H7 (cell line): ENCODE measurements around the gene ABLIM1. TPM values are rescaled to one million over a fixed set of nuclear protein-coding genes. Genes with fewer than 3 reads are reported as not detected.

Experiments used
- DNase-seq: peaks from one replicate; pipeline ENCODE4 v3.0.0; 2012
- H3K27me3 ChIP-seq: 2 replicates; pipeline ENCODE4 v1.6.0; 2011; ENCODE audit warnings: mild to moderate bottlenecking, low read length; ENCODE audit not compliant: control insufficient read depth, insufficient read depth
- H3K36me3 ChIP-seq: replicated peaks from 2 replicates; pipeline ENCODE4 v1.5.1; 2011; ENCODE audit warnings: low read length; ENCODE audit not compliant: control insufficient read depth, insufficient read depth
- H3K4me3 ChIP-seq: 2 replicates; pipeline ENCODE4 v1.5.1; 2011; ENCODE audit warnings: low read depth, mild to moderate bottlenecking, control low read depth, low read length, moderate library complexity; ENCODE audit not compliant: insufficient read depth
- total RNA-seq: library from RNA; depleted of rRNA; stranded (reverse); fragments of >200 nt; shearing (Covaris generic); gene quantifications from 2 replicates; pipeline ENCODE4 v1.2.3, GENCODE V29; 2014

ABLIM1 gene
- total RNA-seq, 1 experiment from 2014 or later, result 29.5 TPM

DNA sequence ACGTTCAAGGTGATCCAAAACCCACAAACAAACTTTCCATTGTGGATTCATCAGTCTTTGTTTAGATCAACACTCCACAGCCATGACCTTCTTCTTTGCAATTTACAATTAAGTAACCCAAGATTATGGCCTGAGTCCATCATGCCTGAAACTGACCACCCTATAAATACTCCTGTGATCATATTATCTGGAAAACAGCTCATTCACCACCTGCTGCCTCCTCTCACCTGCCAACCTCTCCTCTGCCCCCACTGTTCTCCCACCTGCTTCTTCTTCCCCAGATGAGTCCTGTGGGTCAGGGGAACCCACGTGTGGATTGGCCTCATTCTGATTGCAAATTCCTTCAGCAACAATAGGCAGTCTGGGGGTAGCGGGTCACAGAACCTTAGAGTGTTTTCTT, 81.4 kb downstream of the ABLIM1 start:
- no peak overlapping the region for H3K4me3 ChIP-seq
- no peaks in the 10 kb centered on the region for H3K27me3 ChIP-seq
- no peaks in the 10 kb centered on the region for H3K36me3 ChIP-seq
- DNase-seq, result no peak

GRCh38 chr10:114576132-114576487, 82.0 kb downstream of the ABLIM1 start:
- DNase-seq, result no peak
- H3K36me3 ChIP-seq, result no peaks in the 10 kb centered on the region
- no peak overlapping the region for H3K4me3 ChIP-seq
- no peaks in the 10 kb centered on the region for H3K27me3 ChIP-seq

GRCh38 chr10:114575417-114576131, 82.5 kb downstream of the ABLIM1 start:
- no peaks in the 10 kb centered on the region for H3K27me3 ChIP-seq
- H3K4me3 ChIP-seq, result no peak overlapping the region
- H3K36me3 ChIP-seq, result no peaks in the 10 kb centered on the region
- no peak for DNase-seq

- no peak for DNase-seq
- Histone ChIP-seq H3K36me3 (no peaks in the 10 kb centered on the region), H3K4me3 (no peak overlapping the region), H3K27me3 (no peaks in the 10 kb centered on the region)
Observed at GRCh38 chr10:114573330-114574045, 84.6 kb downstream of the ABLIM1 start.

DNA sequence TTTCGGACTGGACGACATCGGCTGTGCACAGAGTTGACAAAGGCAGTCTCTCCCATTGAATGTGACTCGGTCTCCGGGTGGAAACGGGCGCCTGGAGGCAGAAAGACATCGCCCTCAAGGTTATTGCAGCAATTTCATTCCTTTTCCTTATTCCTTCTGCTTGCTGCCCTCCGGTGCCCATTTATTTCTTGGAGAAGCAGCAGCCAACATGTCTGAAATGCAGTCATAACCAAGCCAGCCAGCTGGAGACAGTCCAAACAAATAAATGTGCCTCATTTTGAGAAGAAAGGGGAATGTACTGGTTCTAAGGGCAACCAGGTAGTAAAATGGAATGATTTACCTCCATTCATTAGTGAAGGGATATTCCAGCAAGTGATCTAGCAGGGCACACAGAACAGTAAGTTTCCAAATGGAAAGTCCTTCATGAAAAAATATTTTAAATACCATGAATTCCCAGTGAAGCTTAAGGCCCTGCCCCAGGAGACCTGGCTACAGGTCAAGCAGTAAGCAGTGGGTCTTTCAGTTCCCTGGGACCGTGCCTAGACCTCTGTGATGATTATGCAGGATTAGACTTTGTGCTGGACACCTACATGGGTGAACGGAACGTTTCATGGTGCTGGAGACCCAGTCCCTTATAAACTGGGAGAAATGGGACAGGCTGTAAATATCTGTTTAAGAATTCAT, 86.6 kb downstream of the ABLIM1 start:
- no peaks in the 10 kb centered on the region for H3K27me3 ChIP-seq
- no peak overlapping the region for H3K4me3 ChIP-seq
- no peaks in the 10 kb centered on the region for H3K36me3 ChIP-seq
- DNase-seq, result no peak

GRCh38 chr10:114566064-114566463, 92.0 kb downstream of the ABLIM1 start:
- DNase-seq, result no peak
- no peak overlapping the region for H3K4me3 ChIP-seq

GRCh38 chr10:114565066-114565465, 93.0 kb downstream of the ABLIM1 start:
- Histone ChIP-seq H3K36me3 (no peaks in the 10 kb centered on the region), H3K27me3 (no peaks in the 10 kb centered on the region), H3K4me3 (no peak overlapping the region)
- no peak for DNase-seq

More at GRCh38 chr10:114566064-114566463, 92.0 kb downstream of the ABLIM1 start:
- Histone ChIP-seq H3K36me3 (no peaks in the 10 kb centered on the region), H3K27me3 (no peaks in the 10 kb centered on the region)

DNA sequence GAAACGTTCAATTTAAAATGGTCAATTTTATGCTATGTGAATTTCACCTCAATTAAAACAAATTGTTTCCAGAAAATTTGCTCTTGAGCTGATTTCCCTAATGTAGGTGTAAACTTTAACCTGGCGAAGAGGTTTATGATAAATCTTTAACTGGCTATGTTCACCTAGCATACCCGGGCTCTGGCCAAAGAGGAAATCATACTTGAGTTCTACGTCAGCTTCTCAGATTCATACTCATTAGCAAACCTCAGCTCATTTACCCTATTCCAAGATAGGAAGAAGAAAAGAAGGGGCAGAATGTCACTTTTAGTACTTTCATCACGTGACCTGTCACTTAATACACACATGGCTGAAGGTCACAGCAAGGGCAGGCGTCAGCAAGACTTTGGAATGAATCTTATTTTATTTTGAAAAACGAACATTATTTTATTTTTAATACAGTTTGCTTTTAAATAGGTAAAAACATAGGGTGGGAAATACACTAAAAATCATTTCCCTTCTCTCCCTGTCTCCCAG, 97.0 kb downstream of the ABLIM1 start:
- H3K27me3 ChIP-seq, result no peaks in the 10 kb centered on the region
- DNase-seq, result no peak
- no peak overlapping the region for H3K4me3 ChIP-seq
- H3K36me3 ChIP-seq, result no peaks in the 10 kb centered on the region

GRCh38 chr10:114560144-114560543, 97.9 kb downstream of the ABLIM1 start:
- Histone ChIP-seq H3K4me3 (no peak overlapping the region), H3K36me3 (no peaks in the 10 kb centered on the region), H3K27me3 (no peaks in the 10 kb centered on the region)
- DNase-seq, result no peak

- Histone ChIP-seq H3K36me3 (no peaks in the 10 kb centered on the region), H3K4me3 (no peak overlapping the region), H3K27me3 (no peaks in the 10 kb centered on the region)
- DNase-seq, result no peak
Observed at GRCh38 chr10:114559636-114560035, 98.4 kb downstream of the ABLIM1 start.

DNA sequence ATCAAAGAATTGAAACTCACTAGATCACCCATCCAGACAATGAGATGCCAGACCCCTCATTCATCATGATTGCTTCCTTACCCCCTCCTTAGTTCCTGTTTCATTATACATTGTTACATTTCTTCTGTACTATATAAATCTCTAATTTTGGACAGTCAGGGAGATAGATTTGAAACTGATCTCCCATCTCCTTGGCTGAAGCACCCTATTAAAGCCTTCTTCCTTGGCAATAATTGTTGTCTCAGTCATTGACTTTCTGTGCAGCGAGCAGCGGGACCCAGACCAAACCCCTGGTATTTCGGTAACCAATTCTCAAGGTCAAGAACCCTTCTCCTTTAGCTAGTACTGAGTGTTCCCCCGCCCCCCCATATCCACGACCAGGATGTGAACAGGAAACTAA, 100.2 kb downstream of the ABLIM1 start:
- H3K27me3 ChIP-seq, result no peaks in the 10 kb centered on the region
- H3K4me3 ChIP-seq, result no peak overlapping the region
- DNase-seq, result no peak
- H3K36me3 ChIP-seq, result no peaks in the 10 kb centered on the region

DNA sequence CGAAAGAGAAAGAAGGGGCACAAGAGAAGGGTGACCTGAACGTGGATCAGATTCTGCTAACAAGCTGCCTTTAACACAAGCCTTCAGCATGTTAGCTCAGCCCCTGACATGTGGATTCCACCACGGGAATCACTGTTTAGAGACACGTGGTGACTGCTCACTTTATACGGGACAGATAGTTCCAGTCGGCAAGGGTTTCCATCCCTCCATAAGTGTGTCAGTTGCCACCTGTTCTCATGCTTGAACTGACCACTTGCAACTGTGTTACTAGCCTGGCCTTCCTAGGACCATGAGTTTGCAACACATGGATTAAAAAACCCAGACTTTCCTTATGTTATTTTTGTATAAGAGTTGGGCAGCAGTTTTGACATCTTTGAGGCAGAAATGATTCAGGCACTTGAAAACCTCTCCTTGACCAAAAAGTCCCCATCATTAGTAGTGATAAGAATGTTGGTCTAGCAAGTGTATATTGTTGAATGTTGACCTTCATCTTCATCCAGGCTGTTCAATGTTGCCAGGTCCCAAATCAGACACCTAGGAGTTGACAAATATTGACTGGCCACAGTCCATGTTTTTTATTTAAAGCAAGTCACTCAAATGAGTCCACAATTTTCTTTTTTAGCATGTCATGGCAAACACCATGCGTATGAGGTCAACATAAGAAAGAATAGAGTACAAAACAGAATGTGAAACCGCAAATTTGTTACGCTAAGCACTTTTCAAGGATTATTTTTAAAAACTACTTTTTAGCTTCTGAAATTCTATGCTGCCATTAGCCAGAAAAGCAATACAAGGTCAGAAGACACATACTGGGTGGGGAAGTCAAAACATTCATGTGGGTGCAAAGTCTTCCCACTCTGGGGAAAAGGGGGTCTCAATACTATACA, 101.6 kb downstream of the ABLIM1 start:
- no peak for DNase-seq
- no peaks in the 10 kb centered on the region for H3K27me3 ChIP-seq
- no peaks in the 10 kb centered on the region for H3K36me3 ChIP-seq
- H3K4me3 ChIP-seq, result no peak overlapping the region

GRCh38 chr10:114553436-114553835, 104.6 kb downstream of the ABLIM1 start:
- Histone ChIP-seq H3K4me3 (no peak overlapping the region), H3K36me3 (no peaks in the 10 kb centered on the region), H3K27me3 (no peaks in the 10 kb centered on the region)
- DNase-seq, result no peak

DNA sequence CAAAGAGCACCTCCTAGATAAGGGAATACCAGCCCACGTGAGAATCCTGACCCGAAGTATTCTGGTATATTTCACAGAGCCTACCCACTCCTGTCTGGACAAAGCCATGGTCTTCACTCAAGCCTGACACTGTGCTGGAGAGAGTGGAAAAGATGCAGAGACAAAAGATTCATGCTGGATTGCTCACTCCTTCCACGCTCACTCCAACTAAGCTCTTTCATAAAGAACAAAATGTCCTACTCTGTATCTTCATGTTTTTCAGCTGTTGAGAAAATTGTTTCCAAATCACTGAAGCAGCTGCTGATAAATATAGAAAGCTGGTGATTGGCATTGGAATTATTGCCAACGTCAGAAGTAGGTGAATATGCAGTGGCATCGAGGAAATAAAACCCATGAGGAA, 106.0 kb downstream of the ABLIM1 start:
- H3K4me3 ChIP-seq, result no peak overlapping the region
- no peaks in the 10 kb centered on the region for H3K27me3 ChIP-seq
- no peaks in the 10 kb centered on the region for H3K36me3 ChIP-seq
- no peak for DNase-seq
